K562 (cell line): Measurements from ENCODE around the gene SLC48A1. TPM values are rescaled to one million over a fixed set of nuclear protein-coding genes. Genes with fewer than 3 reads are reported as not detected.

Source experiments
- CBFA2T3 ChIP-seq: fragments of 450-650 bp; IDR thresholded peaks from 2 replicates; pipeline ENCODE4 v1.6.1; 2017
- CBX8 ChIP-seq: fragments of 200-600 bp; sonication (generic); IDR thresholded peaks from 2 replicates; pipeline ENCODE4 v1.6.1; 2012; ENCODE audit warnings: borderline replicate concordance, mixed run types, low read depth, mild to moderate bottlenecking, moderate library complexity, mixed read lengths, low read length, control low read depth, inconsistent platforms; ENCODE audit not compliant: poor library complexity, severe bottlenecking; ENCODE audit errors: extremely low read depth
- ESRRA ChIP-seq: fragments of 450-650 bp; IDR thresholded peaks from 2 replicates; pipeline ENCODE4 v1.6.1; 2014; ENCODE audit warnings: low read depth, mild to moderate bottlenecking, moderate library complexity, borderline replicate concordance
- HIVEP1 ChIP-seq: fragments of 250-450 bp; sonication (Bioruptor Pico); IDR thresholded peaks from 2 replicates; pipeline ENCODE4 v1.4.0; 2020; ENCODE audit warnings: mild to moderate bottlenecking
- L3MBTL2 ChIP-seq: fragments of 450-650 bp; IDR thresholded peaks from 2 replicates; pipeline ENCODE4 v1.6.1; 2016; ENCODE audit warnings: mild to moderate bottlenecking, moderate library complexity
- MEF2A ChIP-seq: IDR thresholded peaks from 2 replicates; pipeline ENCODE4 v1.6.1; 2011; ENCODE audit warnings: low read depth, mild to moderate bottlenecking, low read length, moderate library complexity; ENCODE audit not compliant: control insufficient read depth
- MYBL2 ChIP-seq, 2 experiments: fragments of 450-650 bp in 1 of 2; sonication (generic) in 1 of 2; formaldehyde crosslinking in 1 of 2; IDR thresholded peaks; 2 replicates each; pipeline versions ENCODE4 v1.6.1 to v1.8.1; 2017 to 2022; ENCODE audit warnings: borderline replicate concordance in 1 of 2, inconsistent platforms in 1 of 2, low read depth in 1 of 2, mild to moderate bottlenecking in 1 of 2, missing genetic modification reagents in 1 of 2, moderate library complexity in 1 of 2
- NFYB ChIP-seq: IDR thresholded peaks from 2 replicates; pipeline ENCODE4 v1.6.1; 2011; ENCODE audit warnings: mild to moderate bottlenecking, moderate library complexity; ENCODE audit not compliant: insufficient read length; ENCODE audit errors: extremely low read depth
- NKRF ChIP-seq: fragments of 450-650 bp; IDR thresholded peaks from 2 replicates; pipeline ENCODE4 v1.6.1; 2016; ENCODE audit warnings: borderline replicate concordance
- PTTG1 ChIP-seq: fragments of 450-650 bp; IDR thresholded peaks from 2 replicates; pipeline ENCODE4 v1.6.1; 2016; ENCODE audit warnings: low read depth, mild to moderate bottlenecking, missing genetic modification characterization, missing compliant biosample characterization
- RBM22 ChIP-seq: fragments of 200-400 bp; formaldehyde crosslinking; IDR thresholded peaks from 2 replicates; pipeline ENCODE4 v1.6.1; 2018; ENCODE audit warnings: low read length, low read depth; ENCODE audit not compliant: poor library complexity, severe bottlenecking
- SREBF1 ChIP-seq: fragments of 150-350 bp; IDR thresholded peaks from 2 replicates; pipeline ENCODE4 v1.6.1; 2014; ENCODE audit warnings: antibody characterized with exemption, low read depth, low read length, borderline replicate concordance
- SREBF2 ChIP-seq: sonication (generic); formaldehyde crosslinking; IDR thresholded peaks from 2 replicates; pipeline ENCODE4 v1.4.0; 2020; ENCODE audit warnings: mild to moderate bottlenecking, missing genetic modification reagents
- SRSF1 ChIP-seq: fragments of 200-400 bp; formaldehyde crosslinking; IDR thresholded peaks from 2 replicates; pipeline ENCODE4 v1.6.1; 2017; ENCODE audit warnings: mild to moderate bottlenecking, low read depth, low read length, moderate library complexity
- SRSF7 ChIP-seq: fragments of 200-400 bp; formaldehyde crosslinking; optimal IDR thresholded peaks from 2 replicates; pipeline ENCODE3; 2017; ENCODE audit warnings: mild to moderate bottlenecking, low read depth, low read length
- ZNF239 ChIP-seq: fragments of 250-450 bp; sonication (Bioruptor Pico); IDR thresholded peaks from 2 replicates; pipeline ENCODE4 v1.4.0; 2020; ENCODE audit warnings: mild to moderate bottlenecking
- ZNF511 ChIP-seq: sonication (generic); formaldehyde crosslinking; IDR thresholded peaks from 2 replicates; pipeline ENCODE4 v1.8.0; 2022; ENCODE audit warnings: mild to moderate bottlenecking, missing genetic modification reagents
- ZNF644 ChIP-seq: fragments of 200-800 bp; sonication (Bioruptor generic); IDR thresholded peaks from 2 replicates; pipeline ENCODE4 v1.6.1; 2016; ENCODE audit warnings: low read depth, missing genetic modification characterization, missing compliant biosample characterization
- polyA plus RNA-seq, 8 experiments: library from polyadenylated mRNA; depleted of rRNA in 4 of 8; stranded (reverse) in 5 of 8; unstranded in 3 of 8; fragments of >200 nt; fragmentation: Nextera tagmentation in 2 of 8; fragmentation: Illumina TruSeq in 1 of 8; extraction: Ambion mirVana in 2 of 8; extraction: Trizol in 1 of 8; gene quantifications; 2 replicates each; pipeline versions ENCODE4 v1.2.1 to v1.2.3, GENCODE V29; 2011 to 2014; ENCODE audit warnings: inconsistent platforms in 1 of 8, missing spikeins in 1 of 8
- total RNA-seq, 7 experiments: library from RNA; depleted of rRNA in 6 of 7; stranded (reverse); fragments of >200 nt in 6 of 7; fragmentation: Illumina TruSeq in 2 of 7; extraction: Trizol in 2 of 7; gene quantifications; 2 replicates each; pipeline versions ENCODE4 v1.2.1 to v1.2.3, GENCODE V29; 2011 to 2021; ENCODE audit warnings: low replicate concordance in 1 of 7
- TF ChIP-seq, protein P1 (sequence below): sonication (generic); IDR thresholded peaks from 2 replicates; pipeline ENCODE4 v1.6.1; 2016
- TF ChIP-seq, protein P2 (sequence below): sonication (generic); formaldehyde crosslinking; IDR thresholded peaks from 2 replicates; pipeline ENCODE4 v1.8.1; 2023; ENCODE audit warnings: mild to moderate bottlenecking, missing genetic modification reagents

Gene SLC48A1
- total and polyA plus RNA-seq, 9 of the 15 experiments (the other 6 are each of a cell fraction or from before 2014, with no cell fraction given), result 10.7 to 37.5 (median 18.7) TPM

- no peak for TF ChIP-seq CBX8
- TF ChIP-seq PTTG1 (tag), result no peak
- TF ChIP-seq, protein P1, sequence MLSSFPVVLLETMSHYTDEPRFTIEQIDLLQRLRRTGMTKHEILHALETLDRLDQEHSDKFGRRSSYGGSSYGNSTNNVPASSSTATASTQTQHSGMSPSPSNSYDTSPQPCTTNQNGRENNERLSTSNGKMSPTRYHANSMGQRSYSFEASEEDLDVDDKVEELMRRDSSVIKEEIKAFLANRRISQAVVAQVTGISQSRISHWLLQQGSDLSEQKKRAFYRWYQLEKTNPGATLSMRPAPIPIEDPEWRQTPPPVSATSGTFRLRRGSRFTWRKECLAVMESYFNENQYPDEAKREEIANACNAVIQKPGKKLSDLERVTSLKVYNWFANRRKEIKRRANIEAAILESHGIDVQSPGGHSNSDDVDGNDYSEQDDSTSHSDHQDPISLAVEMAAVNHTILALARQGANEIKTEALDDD, result peak; percentile 44; the same call in 1 of the 2 replicates
- no peak for TF ChIP-seq SREBF1
- no peak for TF ChIP-seq ZNF239 (CRISPR knock-in tag)
- TF ChIP-seq ESRRA, result no peak
- TF ChIP-seq MEF2A, result no peak
- TF ChIP-seq ZNF511 (CRISPR knock-in tag), result no peak
- TF ChIP-seq RBM22, result no peak
- TF ChIP-seq L3MBTL2, result no peak
- no peak for TF ChIP-seq SREBF2
- TF ChIP-seq CBFA2T3, result no peak
- TF ChIP-seq ZNF644, result no peak
- no peak for TF ChIP-seq MYBL2 (IDR thresholded peaks at IDR 0.05; ENCODE audit: low read depth)
- no peak for TF ChIP-seq MYBL2 (CRISPR knock-in tag; IDR thresholded peaks at IDR 0.05; ENCODE audit: borderline replicate concordance)
- no peak for TF ChIP-seq NFYB
- no peak for TF ChIP-seq HIVEP1 (CRISPR knock-in tag)
- TF ChIP-seq NKRF, result no peak
- no peak for TF ChIP-seq SRSF1
- TF ChIP-seq, protein P2, sequence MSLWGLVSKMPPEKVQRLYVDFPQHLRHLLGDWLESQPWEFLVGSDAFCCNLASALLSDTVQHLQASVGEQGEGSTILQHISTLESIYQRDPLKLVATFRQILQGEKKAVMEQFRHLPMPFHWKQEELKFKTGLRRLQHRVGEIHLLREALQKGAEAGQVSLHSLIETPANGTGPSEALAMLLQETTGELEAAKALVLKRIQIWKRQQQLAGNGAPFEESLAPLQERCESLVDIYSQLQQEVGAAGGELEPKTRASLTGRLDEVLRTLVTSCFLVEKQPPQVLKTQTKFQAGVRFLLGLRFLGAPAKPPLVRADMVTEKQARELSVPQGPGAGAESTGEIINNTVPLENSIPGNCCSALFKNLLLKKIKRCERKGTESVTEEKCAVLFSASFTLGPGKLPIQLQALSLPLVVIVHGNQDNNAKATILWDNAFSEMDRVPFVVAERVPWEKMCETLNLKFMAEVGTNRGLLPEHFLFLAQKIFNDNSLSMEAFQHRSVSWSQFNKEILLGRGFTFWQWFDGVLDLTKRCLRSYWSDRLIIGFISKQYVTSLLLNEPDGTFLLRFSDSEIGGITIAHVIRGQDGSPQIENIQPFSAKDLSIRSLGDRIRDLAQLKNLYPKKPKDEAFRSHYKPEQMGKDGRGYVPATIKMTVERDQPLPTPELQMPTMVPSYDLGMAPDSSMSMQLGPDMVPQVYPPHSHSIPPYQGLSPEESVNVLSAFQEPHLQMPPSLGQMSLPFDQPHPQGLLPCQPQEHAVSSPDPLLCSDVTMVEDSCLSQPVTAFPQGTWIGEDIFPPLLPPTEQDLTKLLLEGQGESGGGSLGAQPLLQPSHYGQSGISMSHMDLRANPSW (CRISPR knock-in tag), result no peak
- TF ChIP-seq SRSF7, result no peak
Observed at GRCh38 chr12:47779301-47779942, 6.4 kb downstream of the SLC48A1 start (continued).
